Measurements from ENCODE around the gene CDC5L. TPM values are rescaled to one million over a fixed set of nuclear protein-coding genes. Genes with fewer than 3 reads are reported as not detected.

The CDC5L gene
- total RNA-seq, 2 experiments from 2014 or later: 26.9 to 27.7 TPM

- H3K27ac Mint-ChIP-seq: no peak overlapping the region
- H3K4me3 Mint-ChIP-seq: no peak overlapping the region
- no peaks in the 10 kb centered on the region for H3K9me3 Mint-ChIP-seq
- no peaks in the 10 kb centered on the region for H3K27me3 Mint-ChIP-seq
- DNase-seq: no peak
- H3K4me1 Mint-ChIP-seq: no peaks in the 10 kb centered on the region
- H3K36me3 Mint-ChIP-seq: no peaks in the 10 kb centered on the region
Observed at GRCh38 chr6:44497807-44498206, 110.3 kb downstream of the CDC5L start.

GRCh38 chr6:44498436-44498835 is 110.9 kb downstream of the CDC5L start:
- H3K27ac Mint-ChIP-seq: no peak overlapping the region
- H3K4me3 Mint-ChIP-seq: no peak overlapping the region
- no peak for DNase-seq
- H3K9me3 Mint-ChIP-seq: no peaks in the 10 kb centered on the region
- H3K27me3 Mint-ChIP-seq: no peaks in the 10 kb centered on the region
- no peaks in the 10 kb centered on the region for H3K36me3 Mint-ChIP-seq
- no peaks in the 10 kb centered on the region for H3K4me1 Mint-ChIP-seq

DNA sequence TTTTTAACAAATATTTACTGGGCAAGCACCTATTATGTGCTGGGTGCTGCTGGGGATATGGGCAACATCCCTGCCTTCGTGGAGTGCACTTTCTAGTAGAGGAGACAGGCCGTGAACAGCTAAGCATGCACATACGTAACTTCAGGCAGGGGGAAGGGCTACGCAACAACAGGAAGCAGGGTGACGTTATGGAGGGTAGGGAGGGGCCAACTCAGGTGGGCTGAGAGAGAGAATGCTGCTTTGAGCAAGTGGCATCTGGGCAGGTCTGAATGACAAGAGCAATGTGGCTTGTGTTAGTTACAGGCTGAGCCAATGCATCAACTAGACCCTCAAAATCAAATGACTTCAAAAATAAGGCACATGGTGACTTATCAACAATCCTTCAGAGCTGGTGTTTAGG is 112.1 kb downstream of the CDC5L start:
- Mint-ChIP-seq H3K9me3 (no peaks in the 10 kb centered on the region), H3K36me3 (no peaks in the 10 kb centered on the region), H3K27ac (no peak overlapping the region), H3K27me3 (no peaks in the 10 kb centered on the region), H3K4me1 (no peaks in the 10 kb centered on the region), H3K4me3 (no peak overlapping the region)
- DNase-seq: no peak

Other genes with a start within 250 kb of the CDC5L start
- under 1 TPM; 0.12 to 0.25 TPM for gene CAPN11, start 228.9 kb upstream of the CDC5L start, total RNA-seq
- gene MYMX, start 170.8 kb upstream of the CDC5L start, total RNA-seq: not detected
- 100 to 1,000 TPM in 1 of 2 experiments, 10 to 100 TPM in 1; 92.5 to 102 TPM for gene SLC29A1, start 164.1 kb upstream of the CDC5L start, total RNA-seq
- gene HSP90AB1, start 140.6 kb upstream of the CDC5L start, total RNA-seq: 1,000 to 10,000 TPM; 2,498 to 2,524 TPM
- gene SLC35B2, start 130.2 kb upstream of the CDC5L start, total RNA-seq: 10 to 100 TPM; 22.8 to 24.9 TPM
- gene NFKBIE, start 122.2 kb upstream of the CDC5L start, total RNA-seq: 10 to 100 TPM; 22.7 to 24.8 TPM
- not detected for gene TMEM151B, start 117.3 kb upstream of the CDC5L start, total RNA-seq
- 10 to 100 TPM; 20.5 to 22.0 TPM for gene AARS2, start 74.4 kb upstream of the CDC5L start, total RNA-seq
- gene SPATS1, start 45.1 kb upstream of the CDC5L start, total RNA-seq: not detected